Memory B cell (primary cell): ENCODE results near the gene SAMD13.

Experiments
- ATAC-seq: fragments of 150-1000 bp; cut with Tn5 transposase; 2 replicates; pipeline ENCODE4 v1.10.0; 2021; ENCODE audit warnings: low read depth, mild to moderate bottlenecking, moderate library complexity
- DNase-seq, 2 donors: peaks; one replicate each; pipeline ENCODE4 v3.0.0; 2022; ENCODE audit warnings: low spot score in 2 of 2
- H3K27ac Mint-ChIP-seq: one replicate; pipeline ENCODE4 v1.8.0; 2022; ENCODE audit warnings: mild to moderate bottlenecking, moderate library complexity, mixed read lengths
- H3K27me3 Mint-ChIP-seq: one replicate; pipeline ENCODE4 v1.8.0; 2022; ENCODE audit warnings: mixed read lengths
- H3K36me3 Mint-ChIP-seq: one replicate; pipeline ENCODE4 v1.8.0; 2022; ENCODE audit warnings: mild to moderate bottlenecking, mixed read lengths
- H3K4me1 Mint-ChIP-seq: one replicate; pipeline ENCODE4 v1.8.0; 2022; ENCODE audit warnings: mixed read lengths
- H3K4me3 Mint-ChIP-seq: one replicate; pipeline ENCODE4 v1.8.0; 2022; ENCODE audit warnings: mild to moderate bottlenecking, moderate library complexity, mixed read lengths
- H3K9me3 Mint-ChIP-seq: one replicate; pipeline ENCODE4 v1.8.0; 2022; ENCODE audit warnings: mixed read lengths

SAMD13 gene

GRCh38 chr1:84361796-84362195 is 60.3 kb downstream of the SAMD13 start:
- H3K4me3 Mint-ChIP-seq: no peak overlapping the region
- H3K27ac Mint-ChIP-seq: no peak overlapping the region
- peaks cover 2% of the 10 kb centered on the region for H3K27me3 Mint-ChIP-seq
- no peaks in the 10 kb centered on the region for H3K9me3 Mint-ChIP-seq
- DNase-seq (no peak), ATAC-seq (no peak)
- H3K4me1 Mint-ChIP-seq: no peaks in the 10 kb centered on the region
- H3K36me3 Mint-ChIP-seq: no peaks in the 10 kb centered on the region

GRCh38 chr1:84363019-84363418 is 61.5 kb downstream of the SAMD13 start:
- ATAC-seq (no peak), DNase-seq (no peak)
- Mint-ChIP-seq H3K4me3 (no peak overlapping the region), H3K36me3 (no peaks in the 10 kb centered on the region), H3K9me3 (no peaks in the 10 kb centered on the region), H3K4me1 (no peaks in the 10 kb centered on the region), H3K27ac (no peak overlapping the region), H3K27me3 (no peaks in the 10 kb centered on the region)

GRCh38 chr1:84363622-84364021 is 62.1 kb downstream of the SAMD13 start:
- no peak for ATAC-seq
- no peaks in the 10 kb centered on the region for H3K4me1 Mint-ChIP-seq
- H3K36me3 Mint-ChIP-seq: no peaks in the 10 kb centered on the region
- no peak overlapping the region for H3K27ac Mint-ChIP-seq
- H3K27me3 Mint-ChIP-seq: no peaks in the 10 kb centered on the region
- DNase-seq: no peak
- H3K9me3 Mint-ChIP-seq: no peaks in the 10 kb centered on the region
- H3K4me3 Mint-ChIP-seq: no peak overlapping the region

GRCh38 chr1:84365225-84366221 is 64.0 kb downstream of the SAMD13 start:
- Mint-ChIP-seq H3K9me3 (no peaks in the 10 kb centered on the region), H3K36me3 (no peaks in the 10 kb centered on the region), H3K4me1 (no peaks in the 10 kb centered on the region), H3K27ac (no peak overlapping the region), H3K27me3 (no peaks in the 10 kb centered on the region), H3K4me3 (no peak overlapping the region)
- DNase-seq: no peak
- no peak for ATAC-seq

- H3K27ac Mint-ChIP-seq: no peak overlapping the region
- ATAC-seq (no peak), DNase-seq (no peak)
- no peaks in the 10 kb centered on the region for H3K4me1 Mint-ChIP-seq
- H3K4me3 Mint-ChIP-seq: no peak overlapping the region
- no peaks in the 10 kb centered on the region for H3K9me3 Mint-ChIP-seq
- H3K36me3 Mint-ChIP-seq: no peaks in the 10 kb centered on the region
- H3K27me3 Mint-ChIP-seq: no peaks in the 10 kb centered on the region
These were observed 65.3 kb downstream of the SAMD13 start for GRCh38 chr1:84366786-84367185.

- H3K27me3 Mint-ChIP-seq: no peaks in the 10 kb centered on the region
These were observed 65.7 kb downstream of the SAMD13 start for GRCh38 chr1:84367219-84367618.

GRCh38 chr1:84368441-84368840 is 66.9 kb downstream of the SAMD13 start:
- H3K4me3 Mint-ChIP-seq: no peak overlapping the region

More at GRCh38 chr1:84367219-84367618, 65.7 kb downstream of the SAMD13 start:
- ATAC-seq (no peak), DNase-seq (no peak)
- H3K4me3 Mint-ChIP-seq: no peak overlapping the region
- H3K36me3 Mint-ChIP-seq: no peaks in the 10 kb centered on the region
- no peaks in the 10 kb centered on the region for H3K9me3 Mint-ChIP-seq
- H3K27ac Mint-ChIP-seq: no peak overlapping the region
- no peaks in the 10 kb centered on the region for H3K4me1 Mint-ChIP-seq

GRCh38 chr1:84370266-84370665 is 68.8 kb downstream of the SAMD13 start:
- ATAC-seq (no peak), DNase-seq (no peak)
- Mint-ChIP-seq H3K4me3 (no peak overlapping the region), H3K27ac (no peak overlapping the region), H3K9me3 (no peaks in the 10 kb centered on the region), H3K36me3 (no peaks in the 10 kb centered on the region), H3K27me3 (no peaks in the 10 kb centered on the region), H3K4me1 (no peaks in the 10 kb centered on the region)

More at GRCh38 chr1:84368441-84368840, 66.9 kb downstream of the SAMD13 start:
- Mint-ChIP-seq H3K9me3 (no peaks in the 10 kb centered on the region), H3K4me1 (no peaks in the 10 kb centered on the region), H3K36me3 (no peaks in the 10 kb centered on the region), H3K27ac (no peak overlapping the region), H3K27me3 (no peaks in the 10 kb centered on the region)
- DNase-seq: no peak
- ATAC-seq: no peak

GRCh38 chr1:84370831-84371394 is 69.4 kb downstream of the SAMD13 start:
- Mint-ChIP-seq H3K27ac (no peak overlapping the region), H3K4me1 (no peaks in the 10 kb centered on the region), H3K9me3 (no peaks in the 10 kb centered on the region), H3K36me3 (no peaks in the 10 kb centered on the region), H3K27me3 (no peaks in the 10 kb centered on the region), H3K4me3 (no peak overlapping the region)
- ATAC-seq (no peak), DNase-seq (no peak)

GRCh38 chr1:84373436-84374141 is 72.1 kb downstream of the SAMD13 start:
- H3K4me3 Mint-ChIP-seq: no peak overlapping the region
- no peaks in the 10 kb centered on the region for H3K9me3 Mint-ChIP-seq
- H3K4me1 Mint-ChIP-seq: no peaks in the 10 kb centered on the region
- DNase-seq (no peak), ATAC-seq (no peak)
- H3K36me3 Mint-ChIP-seq: no peaks in the 10 kb centered on the region
- no peak overlapping the region for H3K27ac Mint-ChIP-seq
- peaks cover 1% of the 10 kb centered on the region for H3K27me3 Mint-ChIP-seq

GRCh38 chr1:84374991-84375696 is 73.6 kb downstream of the SAMD13 start:
- DNase-seq (no peak), ATAC-seq (no peak)
- Mint-ChIP-seq H3K27me3 (peaks cover 1% of the 10 kb centered on the region), H3K9me3 (no peaks in the 10 kb centered on the region), H3K4me3 (no peak overlapping the region), H3K4me1 (no peaks in the 10 kb centered on the region), H3K27ac (no peak overlapping the region), H3K36me3 (no peaks in the 10 kb centered on the region)

- Mint-ChIP-seq H3K27me3 (peaks cover 1% of the 10 kb centered on the region), H3K4me1 (no peaks in the 10 kb centered on the region), H3K36me3 (no peaks in the 10 kb centered on the region), H3K4me3 (no peak overlapping the region), H3K27ac (no peak overlapping the region), H3K9me3 (no peaks in the 10 kb centered on the region)
- no peak for DNase-seq
- ATAC-seq: no peak
These were observed 74.7 kb downstream of the SAMD13 start for GRCh38 chr1:84376000-84376910.

- ATAC-seq: no peak
- no peak overlapping the region for H3K4me3 Mint-ChIP-seq
These were observed 76.1 kb downstream of the SAMD13 start for GRCh38 chr1:84377480-84378095.

More at GRCh38 chr1:84377480-84378095, 76.1 kb downstream of the SAMD13 start:
- DNase-seq: no peak
- no peaks in the 10 kb centered on the region for H3K9me3 Mint-ChIP-seq
- H3K36me3 Mint-ChIP-seq: no peaks in the 10 kb centered on the region
- H3K4me1 Mint-ChIP-seq: no peaks in the 10 kb centered on the region
- H3K27me3 Mint-ChIP-seq: peaks cover 1% of the 10 kb centered on the region
- no peak overlapping the region for H3K27ac Mint-ChIP-seq
